Gastroesophageal sphincter (tissue), 3 donors: ENCODE results near the gene SLC52A3.

Experiments
- CTCF ChIP-seq, 4 experiments: fragments of 200-600 bp in 2 of 4; fragments of 450-650 bp in 2 of 4; sonication (generic) in 1 of 4; IDR thresholded peaks; one replicate each; pipeline ENCODE4 v1.5.1; 2017 to 2019; ENCODE audit warnings: antibody characterized with exemption in 4 of 4, mild to moderate bottlenecking in 2 of 4, moderate library complexity in 2 of 4
- POLR2A ChIP-seq, 2 donors: fragments of 450-650 bp; IDR thresholded peaks; one replicate each; pipeline ENCODE4 v1.6.1; 2017; ENCODE audit warnings: antibody characterized with exemption in 2 of 2, mild to moderate bottlenecking in 2 of 2, moderate library complexity in 1 of 2
- POLR2AphosphoS5 ChIP-seq: sonication (generic); formaldehyde crosslinking; IDR thresholded peaks from one replicate; pipeline ENCODE4 v1.6.1; 2017; ENCODE audit warnings: antibody characterized with exemption

DNA sequence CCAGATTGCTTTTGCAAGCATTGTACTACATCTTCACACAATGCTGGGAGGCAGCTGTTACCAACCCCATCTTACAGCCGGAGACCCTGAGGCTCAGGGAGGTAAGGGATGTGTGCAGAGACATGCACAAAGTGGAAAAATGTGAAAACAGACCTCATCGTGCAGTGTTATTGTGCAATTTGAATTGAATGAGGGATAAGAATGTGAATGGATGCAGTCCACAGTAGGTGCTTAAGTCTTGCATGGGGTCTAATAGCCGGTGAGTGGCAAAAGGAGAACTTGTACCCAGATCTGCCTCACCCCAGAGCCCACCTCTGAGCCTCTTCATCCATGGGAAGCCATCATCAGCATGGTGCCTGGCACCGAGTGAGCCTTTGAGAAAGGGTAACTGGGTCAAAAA lies 42.1 kb downstream of the SLC52A3 start:
- TF ChIP-seq CTCF (IDR thresholded peaks at IDR 0.05) (no peak), POLR2A (IDR thresholded peaks at IDR 0.05) (no peak), POLR2AphosphoS5 (no peak)
